HEK293 (cell line): ENCODE data around the gene NAXE.

Experiments used
- EGR2 ChIP-seq: fragments of 450-650 bp; formaldehyde crosslinking; IDR thresholded peaks from 2 replicates; pipeline ENCODE4 v1.5.1; 2016; ENCODE audit warnings: low read depth, missing biosample characterization, missing genetic modification characterization
- GFI1B ChIP-seq: fragments of 450-650 bp; formaldehyde crosslinking; IDR thresholded peaks from 2 replicates; pipeline ENCODE4 v1.5.1; 2016; ENCODE audit warnings: missing biosample characterization, missing genetic modification characterization
- INSM2 ChIP-seq: fragments of 450-650 bp; formaldehyde crosslinking; IDR thresholded peaks from 2 replicates; pipeline ENCODE4 v1.5.1; 2016; ENCODE audit warnings: missing biosample characterization, missing genetic modification characterization
- KLF1 ChIP-seq: fragments of 450-650 bp; formaldehyde crosslinking; IDR thresholded peaks from 2 replicates; pipeline ENCODE4 v1.5.1; 2016; ENCODE audit warnings: missing biosample characterization, missing genetic modification characterization
- KLF7 ChIP-seq: fragments of 450-650 bp; formaldehyde crosslinking; IDR thresholded peaks from 2 replicates; pipeline ENCODE4 v1.5.1; 2016; ENCODE audit warnings: missing biosample characterization, missing genetic modification characterization, borderline replicate concordance
- KLF8 ChIP-seq: fragments of 450-650 bp; formaldehyde crosslinking; IDR thresholded peaks from 2 replicates; pipeline ENCODE4 v1.5.1; 2016; ENCODE audit warnings: missing biosample characterization, missing genetic modification characterization
- KLF9 ChIP-seq: fragments of 450-650 bp; formaldehyde crosslinking; IDR thresholded peaks from 2 replicates; pipeline ENCODE4 v1.5.1; 2016; ENCODE audit warnings: missing biosample characterization, missing genetic modification characterization, low read depth
- PRDM1 ChIP-seq: fragments of 450-650 bp; formaldehyde crosslinking; IDR thresholded peaks from 2 replicates; pipeline ENCODE4; 2016; ENCODE audit warnings: missing biosample characterization, missing genetic modification characterization
- SCRT2 ChIP-seq: fragments of 450-650 bp; formaldehyde crosslinking; IDR thresholded peaks from 2 replicates; pipeline ENCODE4 v1.5.1; 2016; ENCODE audit warnings: missing biosample characterization, missing genetic modification characterization
- SP3 ChIP-seq: fragments of 450-650 bp; formaldehyde crosslinking; IDR thresholded peaks from 2 replicates; pipeline ENCODE4 v1.5.1; 2016; ENCODE audit warnings: missing biosample characterization, missing genetic modification characterization
- TRIM28 ChIP-seq: IDR thresholded peaks from 2 replicates; pipeline ENCODE4 v1.6.1; 2011; ENCODE audit warnings: low read length, control low read depth, borderline replicate concordance
- WT1 ChIP-seq: fragments of 450-650 bp; formaldehyde crosslinking; IDR thresholded peaks from 2 replicates; pipeline ENCODE4 v1.5.1; 2016; ENCODE audit warnings: missing biosample characterization, missing genetic modification characterization
- ZBTB17 ChIP-seq: fragments of 450-650 bp; formaldehyde crosslinking; IDR thresholded peaks from 2 replicates; pipeline ENCODE4 v1.5.1; 2016; ENCODE audit warnings: missing biosample characterization, missing genetic modification characterization
- ZBTB26 ChIP-seq: fragments of 450-650 bp; formaldehyde crosslinking; optimal IDR thresholded peaks from 2 replicates; pipeline ENCODE3; 2016; ENCODE audit warnings: missing biosample characterization, mild to moderate bottlenecking, missing genetic modification characterization
- ZBTB6 ChIP-seq: fragments of 450-650 bp; formaldehyde crosslinking; IDR thresholded peaks from 2 replicates; pipeline ENCODE4 v1.5.1; 2017; ENCODE audit warnings: missing biosample characterization, missing genetic modification characterization
- ZBTB8A ChIP-seq: fragments of 450-650 bp; formaldehyde crosslinking; IDR thresholded peaks from 2 replicates; pipeline ENCODE4 v1.5.1; 2016; ENCODE audit warnings: missing biosample characterization, missing genetic modification characterization
- ZFP3 ChIP-seq: fragments of 450-650 bp; formaldehyde crosslinking; IDR thresholded peaks from 2 replicates; pipeline ENCODE4 v1.5.1; 2016; ENCODE audit warnings: low read depth, missing biosample characterization, missing genetic modification characterization
- ZNF155 ChIP-seq: fragments of 450-650 bp; formaldehyde crosslinking; IDR thresholded peaks from 2 replicates; pipeline ENCODE4 v1.5.1; 2016; ENCODE audit warnings: missing biosample characterization, missing genetic modification characterization
- ZNF18 ChIP-seq: fragments of 450-650 bp; formaldehyde crosslinking; IDR thresholded peaks from 2 replicates; pipeline ENCODE4 v1.5.1; 2016; ENCODE audit warnings: missing biosample characterization, missing genetic modification characterization
- ZNF223 ChIP-seq: fragments of 450-650 bp; formaldehyde crosslinking; IDR thresholded peaks from 2 replicates; pipeline ENCODE4 v1.5.1; 2016; ENCODE audit warnings: missing biosample characterization, missing genetic modification characterization
- ZNF274 ChIP-seq, 2 experiments: fragments of 200-500 bp in 1 of 2; fragments of 450-650 bp in 1 of 2; sonication (Bioruptor generic) in 1 of 2; formaldehyde crosslinking in 1 of 2; IDR thresholded peaks; 2 replicates each; pipeline versions ENCODE4 v1.5.1 to v1.6.1; 2014 to 2016; ENCODE audit warnings: borderline replicate concordance in 1 of 2, inconsistent platforms in 1 of 2, low read length in 1 of 2, missing biosample characterization in 1 of 2, missing genetic modification characterization in 1 of 2
- ZNF394 ChIP-seq: fragments of 450-650 bp; formaldehyde crosslinking; IDR thresholded peaks from 2 replicates; pipeline ENCODE4 v1.5.1; 2016; ENCODE audit warnings: missing biosample characterization, missing genetic modification characterization, mild to moderate bottlenecking, moderate library complexity, borderline replicate concordance
- ZNF473 ChIP-seq: fragments of 450-650 bp; formaldehyde crosslinking; IDR thresholded peaks from 2 replicates; pipeline ENCODE4 v1.5.1; 2017; ENCODE audit warnings: missing biosample characterization, missing genetic modification characterization
- ZNF501 ChIP-seq: fragments of 450-650 bp; formaldehyde crosslinking; IDR thresholded peaks from 2 replicates; pipeline ENCODE4 v1.5.1; 2016; ENCODE audit warnings: missing biosample characterization, missing genetic modification characterization
- ZNF558 ChIP-seq: fragments of 450-650 bp; formaldehyde crosslinking; IDR thresholded peaks from 2 replicates; pipeline ENCODE4 v1.5.1; 2016; ENCODE audit warnings: missing biosample characterization, missing genetic modification characterization
- ZNF629 ChIP-seq: fragments of 450-650 bp; formaldehyde crosslinking; IDR thresholded peaks from 2 replicates; pipeline ENCODE4 v1.5.1; 2017; ENCODE audit warnings: missing biosample characterization, missing genetic modification characterization
- ZNF747 ChIP-seq: fragments of 450-650 bp; formaldehyde crosslinking; IDR thresholded peaks from 2 replicates; pipeline ENCODE4 v1.5.1; 2016; ENCODE audit warnings: missing biosample characterization, missing genetic modification characterization
- ZNF776 ChIP-seq: fragments of 450-650 bp; formaldehyde crosslinking; IDR thresholded peaks from 2 replicates; pipeline ENCODE4 v1.5.0; 2017; ENCODE audit warnings: missing biosample characterization, missing genetic modification characterization, borderline replicate concordance
- TF ChIP-seq, protein P1 (sequence below): fragments of 450-650 bp; formaldehyde crosslinking; IDR thresholded peaks from 2 replicates; pipeline ENCODE4 v1.5.1; 2016; ENCODE audit warnings: missing biosample characterization, missing genetic modification characterization

The NAXE gene

GRCh38 chr1:156601122-156601830 is 9.7 kb downstream of the NAXE start, which contains the start of gene GPATCH4 (continued):
- TF ChIP-seq ZNF223 (tag by site-specific recombination) (no peak), KLF1 (tag by site-specific recombination) (no peak), SP3 (tag by site-specific recombination) (no peak; the same call in none of the 2 replicates), ZNF473 (tag by site-specific recombination) (no peak), ZBTB26 (tag by site-specific recombination) (peak; percentile 41), PRDM1 (tag by site-specific recombination) (no peak), ZBTB6 (peak; percentile 81), EGR2 (no peak), INSM2 (tag by site-specific recombination) (no peak), ZNF558 (tag by site-specific recombination) (no peak), ZNF155 (tag by site-specific recombination) (no peak), ZNF394 (tag by site-specific recombination) (peak; percentile 60; the same call in 1 of the 2 replicates), ZNF776 (tag by site-specific recombination) (no peak), KLF7 (tag by site-specific recombination) (no peak), ZBTB8A (tag by site-specific recombination) (peak; percentile 45; the same call in 1 of the 2 replicates), KLF8 (tag by site-specific recombination) (0 out of 2 replicates have a peak, but pooled peaks have one; percentile 24), ZBTB17 (peak; percentile 75), ZNF274 (IDR thresholded peaks at IDR 0.05; ENCODE audit: low read length) (no peak), ZNF274 (tag by site-specific recombination; IDR thresholded peaks at IDR 0.05; ENCODE audit: borderline replicate concordance) (no peak), ZFP3 (no peak), ZNF18 (no peak), ZNF629 (tag by site-specific recombination) (peak; percentile 75), SCRT2 (tag by site-specific recombination) (no peak), ZNF747 (tag by site-specific recombination) (no peak), KLF9 (tag by site-specific recombination) (no peak), WT1 (tag by site-specific recombination) (no peak), ZNF501 (tag by site-specific recombination) (peak; percentile 87), GFI1B (peak; percentile 86), TRIM28 (0 out of 2 replicates have a peak, but pooled peaks have one; percentile 31)
- TF ChIP-seq, protein P1, sequence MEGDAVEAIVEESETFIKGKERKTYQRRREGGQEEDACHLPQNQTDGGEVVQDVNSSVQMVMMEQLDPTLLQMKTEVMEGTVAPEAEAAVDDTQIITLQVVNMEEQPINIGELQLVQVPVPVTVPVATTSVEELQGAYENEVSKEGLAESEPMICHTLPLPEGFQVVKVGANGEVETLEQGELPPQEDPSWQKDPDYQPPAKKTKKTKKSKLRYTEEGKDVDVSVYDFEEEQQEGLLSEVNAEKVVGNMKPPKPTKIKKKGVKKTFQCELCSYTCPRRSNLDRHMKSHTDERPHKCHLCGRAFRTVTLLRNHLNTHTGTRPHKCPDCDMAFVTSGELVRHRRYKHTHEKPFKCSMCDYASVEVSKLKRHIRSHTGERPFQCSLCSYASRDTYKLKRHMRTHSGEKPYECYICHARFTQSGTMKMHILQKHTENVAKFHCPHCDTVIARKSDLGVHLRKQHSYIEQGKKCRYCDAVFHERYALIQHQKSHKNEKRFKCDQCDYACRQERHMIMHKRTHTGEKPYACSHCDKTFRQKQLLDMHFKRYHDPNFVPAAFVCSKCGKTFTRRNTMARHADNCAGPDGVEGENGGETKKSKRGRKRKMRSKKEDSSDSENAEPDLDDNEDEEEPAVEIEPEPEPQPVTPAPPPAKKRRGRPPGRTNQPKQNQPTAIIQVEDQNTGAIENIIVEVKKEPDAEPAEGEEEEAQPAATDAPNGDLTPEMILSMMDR: no peak
